ENCODE results near the gene CMTM2. TPM values are rescaled to one million over a fixed set of nuclear protein-coding genes. Genes with fewer than 3 reads are reported as not detected.

CMTM2 gene
- total RNA-seq, 1 donor = not detected

DNA sequence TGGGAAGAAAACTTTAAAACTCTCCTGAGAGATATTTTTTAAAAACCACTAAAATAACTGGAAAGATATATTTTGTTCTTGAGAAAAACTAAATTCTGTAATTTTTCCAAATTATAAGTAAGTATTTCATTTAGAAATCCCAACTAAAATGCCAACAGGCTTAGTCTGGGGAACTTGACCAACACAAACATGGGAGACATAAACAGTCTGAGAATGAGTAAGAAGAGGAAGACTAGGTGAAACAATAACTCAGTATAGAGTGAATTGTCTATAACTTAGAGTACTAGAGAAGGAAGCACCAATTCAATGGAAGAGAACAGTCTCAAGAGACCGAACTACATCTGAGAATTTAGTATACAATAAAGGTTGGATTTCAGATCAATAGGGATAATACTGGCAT is 10.1 kb upstream of the CMTM2 start:
- Histone ChIP-seq H3K79me2 (ENCODE audit: insufficient read depth, low read length) (no peaks in the 10 kb centered on the region), H3K4me1 (ENCODE audit: insufficient read depth, low read length) (peaks cover 35% of the 10 kb centered on the region), H3K36me3 (ENCODE audit: insufficient read depth, low read length) (peaks cover 12% of the 10 kb centered on the region), H4K20me1 (ENCODE audit: insufficient read depth, low read length) (no peaks in the 10 kb centered on the region), H3K9me3 (ENCODE audit: low read depth, low read length) (no peaks in the 10 kb centered on the region), H3K4me3 (ENCODE audit: insufficient read depth, low read length) (no peak overlapping the region), H3K27ac (ENCODE audit: low read depth, low read length) (peak overlapping the region; percentile 22), H3K27me3 (ENCODE audit: insufficient read depth, low read length) (no peaks in the 10 kb centered on the region), H2AFZ (ENCODE audit: low read length) (no peak overlapping the region), H3K4me2 (ENCODE audit: insufficient read depth, low read length) (peak overlapping the region; percentile 31)
- TF ChIP-seq, protein P1, sequence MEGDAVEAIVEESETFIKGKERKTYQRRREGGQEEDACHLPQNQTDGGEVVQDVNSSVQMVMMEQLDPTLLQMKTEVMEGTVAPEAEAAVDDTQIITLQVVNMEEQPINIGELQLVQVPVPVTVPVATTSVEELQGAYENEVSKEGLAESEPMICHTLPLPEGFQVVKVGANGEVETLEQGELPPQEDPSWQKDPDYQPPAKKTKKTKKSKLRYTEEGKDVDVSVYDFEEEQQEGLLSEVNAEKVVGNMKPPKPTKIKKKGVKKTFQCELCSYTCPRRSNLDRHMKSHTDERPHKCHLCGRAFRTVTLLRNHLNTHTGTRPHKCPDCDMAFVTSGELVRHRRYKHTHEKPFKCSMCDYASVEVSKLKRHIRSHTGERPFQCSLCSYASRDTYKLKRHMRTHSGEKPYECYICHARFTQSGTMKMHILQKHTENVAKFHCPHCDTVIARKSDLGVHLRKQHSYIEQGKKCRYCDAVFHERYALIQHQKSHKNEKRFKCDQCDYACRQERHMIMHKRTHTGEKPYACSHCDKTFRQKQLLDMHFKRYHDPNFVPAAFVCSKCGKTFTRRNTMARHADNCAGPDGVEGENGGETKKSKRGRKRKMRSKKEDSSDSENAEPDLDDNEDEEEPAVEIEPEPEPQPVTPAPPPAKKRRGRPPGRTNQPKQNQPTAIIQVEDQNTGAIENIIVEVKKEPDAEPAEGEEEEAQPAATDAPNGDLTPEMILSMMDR (IDR thresholded peaks at IDR 0.05; ENCODE audit: extremely low read depth, low read depth, low read length) = no peak
- no peak for DNase-seq (ENCODE audit: insufficient read length, low spot score, missing footprints)

DNA sequence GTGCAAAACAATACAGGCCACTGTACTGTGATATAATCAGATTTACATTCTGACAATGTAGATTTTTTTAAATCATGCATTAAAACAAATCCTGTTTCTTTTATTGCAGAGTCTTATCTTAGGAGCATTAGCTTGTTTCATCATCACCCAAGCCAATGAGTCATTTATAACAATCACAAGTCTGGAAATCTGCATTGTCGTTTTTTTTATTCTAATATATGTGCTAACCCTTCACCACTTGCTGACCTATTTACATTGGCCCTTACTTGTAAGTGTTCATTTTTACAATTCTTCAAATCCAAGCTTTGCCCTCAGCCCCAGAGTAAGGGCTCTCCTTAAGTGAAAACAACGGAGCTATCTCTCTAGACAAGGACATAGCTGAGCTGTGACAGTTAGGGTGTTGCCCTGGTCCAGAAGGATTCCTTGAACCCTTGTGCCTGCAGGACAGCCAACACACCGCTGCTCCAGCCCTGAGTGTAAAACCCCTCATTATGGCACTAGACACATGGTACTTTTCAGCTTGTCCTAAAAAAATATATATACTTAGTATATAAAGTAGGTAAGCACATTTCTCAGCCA is 9.3 kb upstream of the CMTM2 start:
- H3K27me3 ChIP-seq (ENCODE audit: insufficient read depth, low read length) = no peaks in the 10 kb centered on the region
- no peaks in the 10 kb centered on the region for H4K20me1 ChIP-seq (ENCODE audit: insufficient read depth, low read length)
- peak overlapping the region; percentile 22 for H3K27ac ChIP-seq (ENCODE audit: low read depth, low read length)
- H3K4me1 ChIP-seq (ENCODE audit: insufficient read depth, low read length) = peaks cover 36% of the 10 kb centered on the region
- H3K79me2 ChIP-seq (ENCODE audit: insufficient read depth, low read length) = no peaks in the 10 kb centered on the region
- H3K4me3 ChIP-seq (ENCODE audit: insufficient read depth, low read length) = no peak overlapping the region
- peak overlapping the region; percentile 31 for H3K4me2 ChIP-seq (ENCODE audit: insufficient read depth, low read length)
- TF ChIP-seq, protein P1 (IDR thresholded peaks at IDR 0.05; ENCODE audit: extremely low read depth, low read depth, low read length) = no peak
- no peak overlapping the region for H2AFZ ChIP-seq (ENCODE audit: low read length)
- no peaks in the 10 kb centered on the region for H3K9me3 ChIP-seq (ENCODE audit: low read depth, low read length)
- peaks cover 12% of the 10 kb centered on the region for H3K36me3 ChIP-seq (ENCODE audit: insufficient read depth, low read length)
- DNase-seq (ENCODE audit: insufficient read length, low spot score, missing footprints) = peak; percentile 85

DNA sequence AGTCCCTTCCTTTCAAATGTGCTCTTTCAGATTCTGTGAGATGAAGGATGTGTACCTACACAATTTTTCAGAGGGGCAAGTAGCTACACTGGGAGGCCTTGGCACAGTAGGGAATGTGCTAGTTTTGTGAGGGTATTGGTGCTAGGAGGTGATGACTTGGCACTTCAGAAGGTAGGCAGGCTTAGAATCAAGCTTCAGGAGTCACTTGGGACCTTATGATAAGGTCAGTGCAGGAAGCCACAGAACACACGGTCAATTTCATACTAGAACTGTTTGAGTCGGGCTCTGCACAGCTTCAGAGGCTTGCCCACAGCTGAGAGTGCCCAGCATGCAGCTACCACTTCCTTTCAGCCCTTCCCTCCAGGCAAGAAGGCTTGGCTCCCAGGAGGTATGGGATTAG is 6.9 kb upstream of the CMTM2 start:
- H3K9me3 ChIP-seq (ENCODE audit: low read depth, low read length) = no peaks in the 10 kb centered on the region
- H2AFZ ChIP-seq (ENCODE audit: low read length) = no peak overlapping the region
- H3K4me3 ChIP-seq (ENCODE audit: insufficient read depth, low read length) = no peak overlapping the region
- TF ChIP-seq, protein P1 (IDR thresholded peaks at IDR 0.05; ENCODE audit: extremely low read depth, low read depth, low read length) = no peak
- no peak overlapping the region for H3K27ac ChIP-seq (ENCODE audit: low read depth, low read length)
- no peaks in the 10 kb centered on the region for H3K79me2 ChIP-seq (ENCODE audit: insufficient read depth, low read length)
- peaks cover 2% of the 10 kb centered on the region for H3K27me3 ChIP-seq (ENCODE audit: insufficient read depth, low read length)
- H3K4me2 ChIP-seq (ENCODE audit: insufficient read depth, low read length) = no peak overlapping the region
- no peaks in the 10 kb centered on the region for H3K36me3 ChIP-seq (ENCODE audit: insufficient read depth, low read length)
- no peaks in the 10 kb centered on the region for H4K20me1 ChIP-seq (ENCODE audit: insufficient read depth, low read length)
- no peak for DNase-seq (ENCODE audit: insufficient read length, low spot score, missing footprints)
- H3K4me1 ChIP-seq (ENCODE audit: insufficient read depth, low read length) = peaks cover 36% of the 10 kb centered on the region

DNA sequence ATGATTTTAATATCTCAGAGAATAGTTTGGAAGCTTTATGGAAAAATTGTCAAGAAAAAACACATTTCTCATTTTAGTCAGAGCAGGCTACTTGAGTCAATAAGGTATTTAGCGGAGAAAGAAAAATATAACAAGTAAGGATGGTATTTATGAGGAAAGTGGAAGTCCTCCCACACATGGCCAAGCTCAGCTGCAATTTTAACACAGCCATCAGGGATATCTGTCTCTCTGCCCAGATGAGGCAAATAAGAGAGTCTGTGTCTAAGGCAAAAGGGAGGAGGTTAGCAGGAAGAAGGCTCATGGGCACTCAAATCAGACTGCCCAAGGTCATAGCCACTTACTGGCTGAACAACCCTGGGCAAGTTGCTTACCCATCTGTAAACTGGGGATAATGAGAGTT is 5.2 kb upstream of the CMTM2 start:
- no peak for DNase-seq (ENCODE audit: insufficient read length, low spot score, missing footprints)
- Histone ChIP-seq H4K20me1 (ENCODE audit: insufficient read depth, low read length) (no peaks in the 10 kb centered on the region), H3K4me1 (ENCODE audit: insufficient read depth, low read length) (peaks cover 27% of the 10 kb centered on the region), H3K9me3 (ENCODE audit: low read depth, low read length) (no peaks in the 10 kb centered on the region), H3K4me2 (ENCODE audit: insufficient read depth, low read length) (no peak overlapping the region), H3K36me3 (ENCODE audit: insufficient read depth, low read length) (no peaks in the 10 kb centered on the region), H3K4me3 (ENCODE audit: insufficient read depth, low read length) (no peak overlapping the region), H3K27ac (ENCODE audit: low read depth, low read length) (peak overlapping the region; percentile 4), H2AFZ (ENCODE audit: low read length) (no peak overlapping the region), H3K27me3 (ENCODE audit: insufficient read depth, low read length) (peaks cover 7% of the 10 kb centered on the region), H3K79me2 (ENCODE audit: insufficient read depth, low read length) (no peaks in the 10 kb centered on the region)
- TF ChIP-seq, protein P1 (IDR thresholded peaks at IDR 0.05; ENCODE audit: extremely low read depth, low read depth, low read length) = no peak

All from osteoblast (primary cell).